OCI-LY7 (cell line): ENCODE data around the gene SMIM29. TPM values are rescaled to one million over a fixed set of nuclear protein-coding genes. Genes with fewer than 3 reads are reported as not detected.

Experiments
- Bru-seq: library from RNA; stranded (reverse); fragments of 400-500 nt; gene quantifications from one replicate; lab custom pipeline; 2021; lab: Mats Ljungman, UMichigan
- BruChase-seq, 2 experiments: library from RNA; stranded (reverse); fragments of 400-500 nt; gene quantifications; one replicate each; lab custom pipeline; 2021; lab: Mats Ljungman, UMichigan
- BruUV-seq: library from RNA; stranded (reverse); fragments of 400-500 nt; replicated peaks from 2 replicates; lab custom pipeline; 2021; lab: Mats Ljungman, UMichigan
- CTCF ChIA-PET: fragments of 300-600 bp; sonication (Branson Sonifier 250); formaldehyde crosslinking; loops from one replicate; lab custom pipeline; 2022; ENCODE audit warnings: antibody characterized with exemption; ENCODE audit not compliant: unreplicated experiment; lab: Charles Lee
- POLR2A ChIA-PET: fragments of 300-600 bp; sonication (Branson Sonifier 250); formaldehyde crosslinking; loops from one replicate; lab custom pipeline; 2022; ENCODE audit warnings: antibody characterized with exemption; lab: Charles Lee
- DNase-seq: peaks from one replicate; pipeline ENCODE4 v3.0.0-alpha.2; 2015; ENCODE audit warnings: low spot score
- H2AFZ ChIP-seq: fragments of 200-600 bp; sonication (generic), shearing (Covaris generic); 2 replicates; pipeline ENCODE4 v1.6.1; 2014; ENCODE audit warnings: mild to moderate bottlenecking, antibody characterized with exemption, low read length, moderate library complexity
- H3K27ac ChIP-seq: fragments of 200-600 bp; sonication (generic); 2 replicates; pipeline ENCODE4 v1.5.1; 2014; ENCODE audit warnings: mixed run types, low read depth, mild to moderate bottlenecking, moderate library complexity, low read length, inconsistent platforms; ENCODE audit not compliant: poor library complexity, severe bottlenecking
- H3K36me3 ChIP-seq: fragments of 200-600 bp; sonication (generic); 2 replicates; pipeline ENCODE4 v1.6.1; 2014; ENCODE audit warnings: mild to moderate bottlenecking, antibody characterized with exemption, low read length, moderate library complexity, mixed read lengths; ENCODE audit not compliant: insufficient read depth
- H3K4me1 ChIP-seq: fragments of 200-600 bp; sonication (generic); 2 replicates; pipeline ENCODE4 v1.5.1; 2014; ENCODE audit warnings: mild to moderate bottlenecking, low read length; ENCODE audit not compliant: insufficient read depth, poor library complexity, severe bottlenecking
- H3K4me2 ChIP-seq: fragments of 200-600 bp; sonication (generic); 2 replicates; pipeline ENCODE4 v1.6.1; 2014; ENCODE audit warnings: mild to moderate bottlenecking, low read length
- H3K4me3 ChIP-seq: fragments of 200-600 bp; sonication (generic); 2 replicates; pipeline ENCODE4 v1.5.1; 2014; ENCODE audit warnings: mild to moderate bottlenecking, low read depth, low read length; ENCODE audit not compliant: poor library complexity, severe bottlenecking
- H3K79me2 ChIP-seq: fragments of 200-600 bp; sonication (generic); 2 replicates; pipeline ENCODE4 v1.6.1; 2016; ENCODE audit warnings: low read depth, mild to moderate bottlenecking, low read length, moderate library complexity, mixed read lengths; ENCODE audit not compliant: insufficient read depth
- H3K9me2 ChIP-seq: fragments of 200-600 bp; sonication (generic); 2 replicates; pipeline ENCODE4 v1.6.1; 2016; ENCODE audit warnings: mild to moderate bottlenecking, low read length, mixed read lengths; ENCODE audit not compliant: insufficient read depth
- H3K9me3 ChIP-seq: fragments of 200-600 bp; sonication (generic); 2 replicates; pipeline ENCODE4 v1.6.1; 2014; ENCODE audit warnings: mild to moderate bottlenecking, mixed run types, low read length, mixed read lengths
- H4K20me1 ChIP-seq: fragments of 200-600 bp; sonication (generic); 2 replicates; pipeline ENCODE4 v1.6.1; 2014; ENCODE audit warnings: mild to moderate bottlenecking, antibody characterized with exemption, low read length, moderate library complexity, mixed read lengths; ENCODE audit not compliant: insufficient read depth
- EZH2phosphoT487 ChIP-seq: fragments of 200-600 bp; sonication (generic); IDR thresholded peaks from 2 replicates; pipeline ENCODE4 v1.6.1; 2018; ENCODE audit warnings: low read depth, borderline replicate concordance, mild to moderate bottlenecking, mixed run types, antibody characterized with exemption, low read length, moderate library complexity, mixed read lengths
- intact Hi-C: fragments of 100-400 bp; cut with micrococcal nuclease; formaldehyde crosslinking; loops from one replicate; pipeline ENCODE4 v1.10.0; 2022; ENCODE audit not compliant: unreplicated experiment
- long read RNA-seq: library from polyadenylated mRNA; stranded (forward); transcript quantifications from one replicate; pipeline ENCODE4 v2.0.0, GENCODE V29; 2022
- total RNA-seq, 2 experiments: library from RNA; depleted of rRNA in 1 of 2; stranded (reverse); fragments of >200 nt in 1 of 2; shearing (Covaris generic) in 1 of 2; gene quantifications; 2 replicates each; pipeline ENCODE4 v1.2.3, GENCODE V29; 2014 to 2022
- TF ChIP-seq, protein P1 (sequence below): fragments of 200-600 bp; sonication (generic); conservative IDR thresholded peaks from 2 replicates; pipeline ENCODE4 v1.5.1; 2014; ENCODE audit warnings: mild to moderate bottlenecking, antibody characterized with exemption, low read length, moderate library complexity, mixed read lengths

SMIM29 gene
- total RNA-seq (2014; rRNA removed; shearing (Covaris generic)) (14.1 and 17.3 TPM in 2 replicates), total RNA-seq (2022) (21.3 and 21.5 TPM in 2 replicates), Bru-seq, nascent RNA (percentile 41 among the genes with signal in this experiment), BruChase-seq, experiment 1, labeled RNA remaining after a 6-hour chase (percentile 41 among the genes with signal in this experiment), BruChase-seq, experiment 2, labeled RNA remaining after a 2-hour chase (percentile 44 among the genes with signal in this experiment)
- long read RNA-seq, transcript SMIM29-205 (5 exons, 1,297 nt), result major isoform, 10 of 37 reads
- long read RNA-seq, transcript SMIM29-208 (5 exons, 1,186 nt), result major isoform, 10 of 37 reads
- long read RNA-seq, partial matches to known transcripts, result 3 of 37 reads
- long read RNA-seq, other reads (novel, unspliced or antisense), result 7 of 37 reads

DNA sequence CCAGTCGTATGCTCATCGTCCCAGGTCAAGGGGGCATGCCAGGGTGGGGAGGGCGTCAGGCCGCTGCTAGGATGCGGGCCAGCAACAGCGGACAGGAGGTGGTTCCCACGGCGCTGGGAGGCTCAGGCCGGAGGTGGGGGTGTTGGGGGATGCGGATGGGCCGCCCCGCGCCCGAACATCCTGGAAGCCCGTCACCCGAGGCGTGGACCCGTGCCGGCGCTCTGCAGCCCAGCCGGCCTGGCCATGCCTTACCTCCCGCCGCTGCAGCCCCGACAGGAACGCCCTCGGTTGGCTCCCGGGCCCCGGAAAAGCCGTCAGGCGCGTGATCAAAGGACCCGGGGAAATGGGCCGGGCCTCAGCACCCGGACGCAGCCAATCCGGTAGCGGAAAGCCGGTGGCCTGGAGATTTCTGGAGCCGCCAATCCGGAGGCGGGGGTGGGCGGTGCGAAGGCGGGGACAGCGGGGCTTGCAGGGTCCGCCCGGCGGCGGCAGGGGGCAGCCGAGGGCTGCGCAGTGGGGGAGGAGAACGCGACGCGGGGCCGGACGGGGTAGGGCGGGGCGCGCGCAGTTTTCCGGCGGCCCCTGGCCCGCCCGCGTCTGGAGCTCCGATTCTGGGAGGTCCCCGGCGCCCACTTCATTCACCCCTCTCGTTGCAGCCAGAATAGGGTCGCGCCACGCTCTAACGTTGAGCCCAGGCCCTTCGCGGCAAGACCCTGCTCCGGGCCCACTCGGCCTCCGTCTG is at the start of gene SMIM29:
TSS of gene SMIM29 (minus strand) at position 280 of the 742 bp plus-strand sequence. CDS start 1,215 bp downstream, outside the sequence.
- Histone ChIP-seq H3K4me2 (peak within 1 kb of the TSS; percentile 92), H3K27ac (peak within 1 kb of the TSS; percentile 41), H3K4me1 (peaks cover 31% of the 10 kb centered on the region), H3K4me3 (peak within 1 kb of the TSS; percentile 81), H3K79me2 (no peaks in the 10 kb centered on the region), H2AFZ (peak within 1 kb of the TSS; percentile 91), H3K36me3 (peaks cover 32% of the 10 kb centered on the region), H3K9me3 (no peaks in the 10 kb centered on the region), H4K20me1 (no peaks in the 10 kb centered on the region), H3K9me2 (no peaks in the 10 kb centered on the region)
- CTCF ChIA-PET, result interaction anchor here (1.2 to 2.6 kb wide), 2 partner anchors 127 to 166 kb away, joined by 3 to 18 read pairs; no protein-coding TSS in a partner anchor
- TF ChIP-seq, protein P1, sequence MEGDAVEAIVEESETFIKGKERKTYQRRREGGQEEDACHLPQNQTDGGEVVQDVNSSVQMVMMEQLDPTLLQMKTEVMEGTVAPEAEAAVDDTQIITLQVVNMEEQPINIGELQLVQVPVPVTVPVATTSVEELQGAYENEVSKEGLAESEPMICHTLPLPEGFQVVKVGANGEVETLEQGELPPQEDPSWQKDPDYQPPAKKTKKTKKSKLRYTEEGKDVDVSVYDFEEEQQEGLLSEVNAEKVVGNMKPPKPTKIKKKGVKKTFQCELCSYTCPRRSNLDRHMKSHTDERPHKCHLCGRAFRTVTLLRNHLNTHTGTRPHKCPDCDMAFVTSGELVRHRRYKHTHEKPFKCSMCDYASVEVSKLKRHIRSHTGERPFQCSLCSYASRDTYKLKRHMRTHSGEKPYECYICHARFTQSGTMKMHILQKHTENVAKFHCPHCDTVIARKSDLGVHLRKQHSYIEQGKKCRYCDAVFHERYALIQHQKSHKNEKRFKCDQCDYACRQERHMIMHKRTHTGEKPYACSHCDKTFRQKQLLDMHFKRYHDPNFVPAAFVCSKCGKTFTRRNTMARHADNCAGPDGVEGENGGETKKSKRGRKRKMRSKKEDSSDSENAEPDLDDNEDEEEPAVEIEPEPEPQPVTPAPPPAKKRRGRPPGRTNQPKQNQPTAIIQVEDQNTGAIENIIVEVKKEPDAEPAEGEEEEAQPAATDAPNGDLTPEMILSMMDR, result peak; percentile 81
- no peak for TF ChIP-seq EZH2phosphoT487
- peak; percentile 97 for DNase-seq
- POLR2A ChIA-PET, result interaction anchor here (0.6 to 1.6 kb wide), 6 partner anchors 12 to 360 kb away, joined by 3 to 7 read pairs (median 4); partner anchors contain the start of genes HMGA1 and NUDT3
- BruUV-seq, result no TSS peak
- intact Hi-C loops, result loop anchor here (1.0 to 5.0 kb wide), 7 partner anchors 144 to 893 kb away; partner anchors contain the start of genes NUDT3, RPS10 and TCP11

DNA sequence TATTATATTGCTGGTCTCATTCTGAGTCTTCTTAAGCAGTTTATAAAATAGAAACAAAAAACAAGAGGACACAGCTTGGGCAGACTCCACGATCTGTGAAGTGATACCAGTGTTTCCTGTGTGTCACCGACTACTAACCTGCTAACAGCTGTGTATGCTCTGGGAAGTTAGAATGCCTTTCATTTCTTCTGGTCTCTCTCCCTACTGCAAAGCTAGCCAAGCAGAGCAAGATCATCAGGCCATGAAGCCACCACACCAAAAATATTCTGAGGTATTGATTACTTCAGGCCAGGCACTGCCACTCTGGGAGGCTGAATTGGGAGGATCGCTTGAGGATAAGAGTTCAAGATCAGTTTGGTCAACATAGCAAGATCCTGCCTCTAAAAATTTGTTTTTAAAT is 46.9 kb upstream of the SMIM29 start:
- H3K36me3 ChIP-seq, result peaks cover 38% of the 10 kb centered on the region
- H3K4me1 ChIP-seq, result peaks cover 42% of the 10 kb centered on the region
- no TSS peak for BruUV-seq
- peak; percentile 62 for DNase-seq
- peak overlapping the region; percentile 38 for H3K27ac ChIP-seq
- H3K9me3 ChIP-seq, result no peaks in the 10 kb centered on the region
- no peaks in the 10 kb centered on the region for H4K20me1 ChIP-seq
- no peak overlapping the region for H2AFZ ChIP-seq
- intact Hi-C loops, result no loop called here
- no peaks in the 10 kb centered on the region for H3K9me2 ChIP-seq
- H3K4me2 ChIP-seq, result peak overlapping the region; percentile 30
- CTCF ChIA-PET, result no interaction called here
- POLR2A ChIA-PET, result interaction anchor here (0.6 to 1.2 kb wide), 4 partner anchors 15 to 139 kb away, joined by 3 to 4 read pairs (median 3); no protein-coding TSS in a partner anchor
- H3K79me2 ChIP-seq, result no peaks in the 10 kb centered on the region
- H3K4me3 ChIP-seq, result no peak overlapping the region
- TF ChIP-seq EZH2phosphoT487, result no peak
- TF ChIP-seq, protein P1, result no peak
